Esophagus squamous epithelium (tissue), 5 donors: ENCODE data around the gene ARPC4. TPM values are rescaled to one million over a fixed set of nuclear protein-coding genes. Genes with fewer than 3 reads are reported as not detected.

Source experiments
- DNase-seq: peaks from one replicate; lab custom pipeline; 2025; lab: John Stamatoyannopoulos, UW
- H3K27ac ChIP-seq, 4 donors: fragments of 200-600 bp; sonication (generic); one replicate each; pipeline ENCODE4 v1.5.1; 2016 to 2019; ENCODE audit warnings: mild to moderate bottlenecking in 1 of 4
- H3K27me3 ChIP-seq, 4 donors: fragments of 200-600 bp; sonication (generic); 1 replicate in 3 of 4; 2 replicates in 1 of 4; pipeline versions ENCODE4 v1.5.1 to v1.6.0; 2017 to 2021; ENCODE audit warnings: antibody characterized with exemption in 1 of 4
- H3K36me3 ChIP-seq, 3 donors: fragments of 200-600 bp; sonication (generic); one replicate each; pipeline ENCODE4 v1.5.1; 2016 to 2019
- H3K4me1 ChIP-seq, 3 donors: fragments of 200-600 bp; sonication (generic); one replicate each; pipeline ENCODE4 v1.5.1; 2017 to 2019
- H3K4me3 ChIP-seq, 4 donors: fragments of 200-600 bp; sonication (generic); 1 replicate in 3 of 4; 2 replicates in 1 of 4; pipeline ENCODE4 v1.5.1; 2016 to 2019; ENCODE audit warnings: mild to moderate bottlenecking in 2 of 4, moderate library complexity in 1 of 4
- H3K9me3 ChIP-seq, 3 donors: fragments of 200-600 bp; sonication (generic); one replicate each; pipeline ENCODE4 v1.5.1; 2016 to 2019
- CTCF ChIP-seq, 6 experiments: fragments of 450-650 bp in 4 of 6; fragments of 200-600 bp in 2 of 6; sonication (generic) in 2 of 6; IDR thresholded peaks; one replicate each; pipeline ENCODE4 v1.5.1; 2016 to 2019; ENCODE audit warnings: antibody characterized with exemption in 6 of 6, mild to moderate bottlenecking in 4 of 6, moderate library complexity in 4 of 6
- POLR2A ChIP-seq, 4 donors: fragments of 450-650 bp; IDR thresholded peaks; one replicate each; pipeline ENCODE4 v1.6.1; 2017; ENCODE audit warnings: antibody characterized with exemption in 4 of 4, mild to moderate bottlenecking in 4 of 4, moderate library complexity in 3 of 4
- WGBS, 2 donors: methylation state at CpG; one replicate each; pipeline ENCODE4 v1.1.5; 2018; 5-methylcytosine and 5-hydroxymethylcytosine counted together
- intact Hi-C: fragments of 100-400 bp; cut with DNase I; formaldehyde crosslinking; loops from one replicate; pipeline ENCODE4 v1.15.0; 2022
- total RNA-seq, 4 donors: library from RNA; depleted of rRNA; stranded (reverse); fragments of >200 nt; gene quantifications; one replicate each; pipeline ENCODE4 v1.1.0, GENCODE V29; 2016
- donor health status: DM: yes; HTN: yes; CAD: no.

ARPC4 gene
- total RNA-seq, 4 donors from 2014 or later, result 125 to 244 (median 167) TPM

- H3K27ac ChIP-seq, result no peak overlapping the region
- H3K4me3 ChIP-seq, result no peak overlapping the region
- H3K4me1 ChIP-seq, result peaks cover 14 to 24% (median 17%) of the 10 kb centered on the region in 3 donors
- TF ChIP-seq CTCF (IDR thresholded peaks at IDR 0.05), result no peak
- no peak for TF ChIP-seq POLR2A (IDR thresholded peaks at IDR 0.05)
- no peaks in the 10 kb centered on the region for H3K9me3 ChIP-seq
- no peak for DNase-seq
- no peaks in the 10 kb centered on the region for H3K27me3 ChIP-seq
- intact Hi-C loops, result no loop called here
- 72 to 79% methylated on average over 2 to 7 of the region's 12 CpGs for WGBS, 2 donors
- peaks cover 32 to 68% (median 51%) of the 10 kb centered on the region in 3 donors for H3K36me3 ChIP-seq
These were observed 13.3 kb downstream of the ARPC4 start for GRCh38 chr3:9806137-9806536.

GRCh38 chr3:9806688-9807589, 14.1 kb downstream of the ARPC4 start:
- TF ChIP-seq POLR2A (IDR thresholded peaks at IDR 0.05) (no peak), CTCF (IDR thresholded peaks at IDR 0.05) (no peak)
- no peaks in the 10 kb centered on the region for H3K9me3 ChIP-seq
- no peak overlapping the region for H3K4me3 ChIP-seq
- no peaks in the 10 kb centered on the region for H3K27me3 ChIP-seq
- H3K4me1 ChIP-seq, result peaks cover 14 to 24% (median 17%) of the 10 kb centered on the region in 3 donors
- no peak for DNase-seq
- H3K27ac ChIP-seq, result no peak overlapping the region
- intact Hi-C loops, result no loop called here
- H3K36me3 ChIP-seq, result peaks cover 25 to 60% (median 43%) of the 10 kb centered on the region in 3 donors
- 80 to 93% methylated on average over 1 to 7 of the region's 7 CpGs for WGBS, 2 donors

- DNase-seq, result no peak
- Histone ChIP-seq H3K9me3 (no peaks in the 10 kb centered on the region), H3K36me3 (peaks cover 20 to 54% (median 36%) of the 10 kb centered on the region in 3 donors), H3K4me3 (no peak overlapping the region), H3K27me3 (no peaks in the 10 kb centered on the region), H3K27ac (peak overlapping the region in 2 of 4 donors; percentile 93 to 96), H3K4me1 (peaks cover 14 to 24% (median 17%) of the 10 kb centered on the region in 3 donors)
- no peak for TF ChIP-seq POLR2A (IDR thresholded peaks at IDR 0.05)
- no peak for TF ChIP-seq CTCF (IDR thresholded peaks at IDR 0.05)
- 74 to 86% methylated on average over 2 of the region's 2 CpGs for WGBS, 2 donors
- intact Hi-C loops, result no loop called here
These were observed 15.1 kb downstream of the ARPC4 start for GRCh38 chr3:9807981-9808344.

- H3K4me1 ChIP-seq, result peaks cover 14 to 24% (median 17%) of the 10 kb centered on the region in 3 donors
These were observed 15.6 kb downstream of the ARPC4 start for GRCh38 chr3:9808345-9809037.

More at GRCh38 chr3:9808345-9809037, 15.6 kb downstream of the ARPC4 start:
- peaks cover 15 to 54% (median 31%) of the 10 kb centered on the region in 3 donors for H3K36me3 ChIP-seq
- DNase-seq, result no peak
- peak overlapping the region; percentile 93 to 96 (median 94) for H3K27ac ChIP-seq
- no peaks in the 10 kb centered on the region for H3K27me3 ChIP-seq
- H3K4me3 ChIP-seq, result no peak overlapping the region
- WGBS, 2 donors, result 69 to 73% methylated on average over 4 to 5 of the region's 7 CpGs
- TF ChIP-seq CTCF (IDR thresholded peaks at IDR 0.05) (no peak), POLR2A (IDR thresholded peaks at IDR 0.05) (no peak)
- H3K9me3 ChIP-seq, result no peaks in the 10 kb centered on the region
- intact Hi-C loops, result no loop called here
